Transverse colon (tissue), 3 donors: Measurements from ENCODE around the gene GABRA5.

Experiments used
- POLR2A ChIP-seq: fragments of 450-650 bp; IDR thresholded peaks from one replicate; pipeline ENCODE4 v1.6.1; 2016; ENCODE audit warnings: antibody characterized with exemption, mild to moderate bottlenecking, moderate library complexity
- POLR2AphosphoS5 ChIP-seq, 3 donors: sonication (generic); formaldehyde crosslinking; IDR thresholded peaks; one replicate each; pipeline ENCODE4 v1.6.1; 2016; ENCODE audit warnings: antibody characterized with exemption in 3 of 3

DNA sequence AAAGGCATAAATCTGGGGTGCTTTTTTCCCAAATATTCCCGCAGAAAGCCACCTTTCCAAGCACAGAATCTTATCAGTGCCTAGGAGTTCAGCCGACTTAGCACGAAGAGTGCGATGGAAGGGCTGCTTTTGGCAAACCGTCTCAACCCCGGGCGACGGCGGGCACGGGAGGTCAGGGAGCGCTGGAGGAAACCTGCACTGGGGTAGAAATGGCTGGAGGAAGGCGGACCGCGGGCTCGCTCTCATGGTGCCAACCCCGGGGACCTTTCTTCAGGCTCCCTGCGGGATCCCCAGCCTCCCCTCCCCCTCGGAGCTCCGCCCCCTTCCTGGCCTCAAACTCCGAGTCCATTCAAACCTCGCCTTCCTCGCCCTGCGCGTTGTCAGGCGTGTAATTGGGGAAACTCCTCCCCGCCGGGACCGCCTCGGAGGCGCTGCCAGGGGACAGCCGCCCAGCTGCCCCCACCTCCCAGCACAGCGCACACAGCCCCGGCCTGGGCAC is 103.9 kb downstream of the GABRA5 start, which contains the start of gene GABRG3:
- no peak for TF ChIP-seq POLR2A
- TF ChIP-seq POLR2AphosphoS5 (IDR thresholded peaks at IDR 0.05): no peak
